SU-DHL-6 (cell line): ENCODE results near the gene ASTN2.

Source experiments
- EZH2phosphoT487 ChIP-seq: fragments of 200-600 bp; sonication (generic), shearing (Covaris generic); conservative IDR thresholded peaks from 2 replicates; pipeline ENCODE4 v1.6.1; 2018; ENCODE audit warnings: mild to moderate bottlenecking, antibody characterized with exemption, low read length, moderate library complexity, mixed read lengths
- TF ChIP-seq, protein P1 (sequence below): fragments of 200-600 bp; sonication (generic); IDR thresholded peaks from one replicate; pipeline ENCODE4 v1.5.1; 2017; ENCODE audit warnings: antibody characterized with exemption, mild to moderate bottlenecking, low read length, moderate library complexity; ENCODE audit not compliant: insufficient read depth, poor library complexity, severe bottlenecking

DNA sequence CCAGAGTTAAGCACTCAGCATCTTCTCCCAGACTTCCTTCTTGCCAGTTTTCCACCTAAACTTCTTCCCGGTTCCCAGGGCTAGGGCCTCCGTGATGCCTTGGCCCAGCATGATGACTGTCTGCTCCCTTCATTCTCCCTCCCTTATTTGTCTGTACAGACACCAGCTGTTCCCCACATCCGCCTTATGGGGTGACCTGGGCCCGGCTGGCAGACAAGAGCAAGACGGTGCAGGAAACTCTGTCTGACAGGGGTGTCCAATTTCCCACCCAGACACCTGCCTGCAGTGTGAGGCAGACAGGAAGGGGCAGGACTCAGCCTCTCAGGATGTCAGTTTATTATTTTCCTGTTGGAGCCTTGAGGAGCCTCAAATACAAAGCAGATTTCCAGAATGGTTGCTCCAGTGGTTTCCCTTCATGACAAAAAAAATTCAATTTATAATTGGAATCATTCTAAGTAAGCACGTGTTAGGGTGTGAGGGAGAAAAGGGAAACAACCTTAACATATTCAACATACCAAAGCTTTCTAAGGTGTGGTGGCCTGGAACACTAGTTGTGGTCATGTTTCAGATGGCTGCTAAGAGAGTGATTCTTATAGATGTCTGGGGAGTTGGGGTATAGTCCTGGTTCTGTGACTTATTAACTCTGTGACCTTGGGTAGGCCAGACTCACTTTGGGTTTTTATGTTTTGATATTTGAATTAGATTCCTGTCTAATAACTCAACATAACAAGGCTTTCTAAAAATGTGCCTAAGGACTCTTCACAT is 1026.7 kb downstream of the ASTN2 start:
- TF ChIP-seq, protein P1, sequence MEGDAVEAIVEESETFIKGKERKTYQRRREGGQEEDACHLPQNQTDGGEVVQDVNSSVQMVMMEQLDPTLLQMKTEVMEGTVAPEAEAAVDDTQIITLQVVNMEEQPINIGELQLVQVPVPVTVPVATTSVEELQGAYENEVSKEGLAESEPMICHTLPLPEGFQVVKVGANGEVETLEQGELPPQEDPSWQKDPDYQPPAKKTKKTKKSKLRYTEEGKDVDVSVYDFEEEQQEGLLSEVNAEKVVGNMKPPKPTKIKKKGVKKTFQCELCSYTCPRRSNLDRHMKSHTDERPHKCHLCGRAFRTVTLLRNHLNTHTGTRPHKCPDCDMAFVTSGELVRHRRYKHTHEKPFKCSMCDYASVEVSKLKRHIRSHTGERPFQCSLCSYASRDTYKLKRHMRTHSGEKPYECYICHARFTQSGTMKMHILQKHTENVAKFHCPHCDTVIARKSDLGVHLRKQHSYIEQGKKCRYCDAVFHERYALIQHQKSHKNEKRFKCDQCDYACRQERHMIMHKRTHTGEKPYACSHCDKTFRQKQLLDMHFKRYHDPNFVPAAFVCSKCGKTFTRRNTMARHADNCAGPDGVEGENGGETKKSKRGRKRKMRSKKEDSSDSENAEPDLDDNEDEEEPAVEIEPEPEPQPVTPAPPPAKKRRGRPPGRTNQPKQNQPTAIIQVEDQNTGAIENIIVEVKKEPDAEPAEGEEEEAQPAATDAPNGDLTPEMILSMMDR = no peak
- no peak for TF ChIP-seq EZH2phosphoT487
